ENCODE data around the gene NINJ1. TPM values are rescaled to one million over a fixed set of nuclear protein-coding genes. Genes with fewer than 3 reads are reported as not detected.

NINJ1 gene
- total RNA-seq, 1 experiment from 2014 or later: 71.0 TPM

DNA sequence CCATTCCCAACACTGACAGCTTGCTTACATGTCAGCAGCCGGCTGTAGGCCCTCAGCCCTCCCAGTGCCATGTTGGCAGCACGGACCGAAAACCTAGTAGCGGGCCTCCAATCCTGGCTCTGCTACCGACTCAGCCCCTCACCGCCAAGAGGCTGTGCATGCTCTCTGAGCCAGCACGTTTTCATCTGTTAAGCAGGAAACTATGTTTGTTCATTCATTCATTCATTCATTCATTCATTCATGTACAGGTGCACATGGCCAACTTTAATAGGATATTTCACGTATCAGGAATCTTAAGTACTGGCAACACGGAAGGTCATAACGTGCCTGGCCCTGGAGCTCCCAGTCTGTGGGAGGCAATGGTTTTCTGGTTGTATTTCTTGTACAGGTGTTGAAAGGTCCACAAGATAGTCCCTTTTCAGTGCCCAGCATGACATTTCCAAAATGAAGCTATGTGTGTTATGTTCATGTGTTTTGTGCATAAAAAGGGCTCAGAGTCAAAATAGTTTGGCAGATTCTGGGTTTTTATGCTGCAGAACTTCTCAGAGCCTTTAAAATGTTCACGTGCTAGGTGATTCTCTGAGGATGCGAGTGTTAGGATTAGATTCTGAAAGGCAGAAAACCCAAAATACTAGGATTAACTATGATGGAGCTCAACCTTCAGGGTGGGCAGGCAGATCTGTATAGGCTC, 57.8 kb downstream of the NINJ1 start:
- Histone ChIP-seq H3K27me3 (no peaks in the 10 kb centered on the region), H3K4me3 (no peak overlapping the region), H3K36me3 (no peaks in the 10 kb centered on the region), H3K9me3 (no peaks in the 10 kb centered on the region)
- DNase-seq: no peak

- Histone ChIP-seq H3K4me3 (no peak overlapping the region), H3K36me3 (no peaks in the 10 kb centered on the region), H3K27me3 (no peaks in the 10 kb centered on the region), H3K9me3 (no peaks in the 10 kb centered on the region)
- peak; percentile 63 for DNase-seq
These were observed 61.7 kb downstream of the NINJ1 start for GRCh38 chr9:93072383-93072795.

Other genes starting within 250 kb of the NINJ1 start
- gene FGD3, start 186.7 kb downstream of the NINJ1 start, total RNA-seq (2014; rRNA removed; shearing (Covaris generic); ENCODE audit: low replicate concordance): not detected in 2 replicates
- gene SUSD3, start 75.5 kb downstream of the NINJ1 start, total RNA-seq (2014; rRNA removed; shearing (Covaris generic); ENCODE audit: low replicate concordance): 0.40 TPM in 1 of 2 replicates, not detected in the other
- 77.4 and 103 TPM in 2 replicates for gene CARD19, start 38.0 kb downstream of the NINJ1 start, total RNA-seq (2014; rRNA removed; shearing (Covaris generic); ENCODE audit: low replicate concordance)
- gene WNK2, start 49.9 kb upstream of the NINJ1 start, total RNA-seq (2014; rRNA removed; shearing (Covaris generic); ENCODE audit: low replicate concordance): 0.17 and 1.1 TPM in 2 replicates

All from MG63 (cell line).